Epithelial cell of esophagus (primary cell): ENCODE data around the gene RPGR.

Experiments used
- DNase-seq: peaks from one replicate; pipeline ENCODE4 v3.0.0; 2010; ENCODE audit warnings: low read depth
- H3K4me3 ChIP-seq: 2 replicates; pipeline ENCODE4 v1.5.1; 2011; ENCODE audit warnings: mild to moderate bottlenecking, low read length, control low read depth
- CTCF ChIP-seq: IDR thresholded peaks from 2 replicates; pipeline ENCODE4 v1.5.1; 2011; ENCODE audit warnings: low read depth, mild to moderate bottlenecking, low read length, control low read depth, inconsistent platforms; ENCODE audit not compliant: insufficient read depth; ENCODE audit errors: missing control alignments

The RPGR gene

GRCh38 chrX:38363046-38363445, 35.7 kb upstream of the RPGR start:
- TF ChIP-seq CTCF = no peak
- DNase-seq = no peak
- H3K4me3 ChIP-seq = no peak overlapping the region

- DNase-seq = no peak
- H3K4me3 ChIP-seq = no peak overlapping the region
- no peak for TF ChIP-seq CTCF
These were observed 30.7 kb upstream of the RPGR start for GRCh38 chrX:38357747-38358673.

- no peak for DNase-seq
- no peak overlapping the region for H3K4me3 ChIP-seq
- no peak for TF ChIP-seq CTCF
These were observed 29.1 kb upstream of the RPGR start for GRCh38 chrX:38356401-38356800.

- no peak for DNase-seq
- TF ChIP-seq CTCF = no peak
- no peak within 1 kb of the TSS for H3K4me3 ChIP-seq
These were observed 25.1 kb upstream of the RPGR start, which contains the start of gene OTC for GRCh38 chrX:38352362-38352761. TSS of gene OTC (plus strand) at chrX:38352604. CDS start at chrX:38352697, 93 bp downstream.

GRCh38 chrX:38351346-38351745, 24.0 kb upstream of the RPGR start:
- no peak overlapping the region for H3K4me3 ChIP-seq
- TF ChIP-seq CTCF = no peak
- no peak for DNase-seq

GRCh38 chrX:38347136-38347535, 19.8 kb upstream of the RPGR start:
- peak; percentile 78 for DNase-seq
- H3K4me3 ChIP-seq = no peak overlapping the region
- TF ChIP-seq CTCF = no peak
